Measurements from ENCODE around the gene SPTBN5.
A peak's percentile ranks its signal among the peaks of the same experiment; 100 is the strongest.

Gene SPTBN5

GRCh38 chr15:41885321-41885720 is 8.5 kb downstream of the SPTBN5 start:
- H3K4me1 ChIP-seq (ENCODE audit: control insufficient read depth, insufficient read depth, low read length): peaks cover 5% of the 10 kb centered on the region
- no peaks in the 10 kb centered on the region for H3K9me3 ChIP-seq (ENCODE audit: control insufficient read depth, low read length)
- H3K27ac ChIP-seq (ENCODE audit: insufficient read depth, low read depth, low read length, poor library complexity, severe bottlenecking): no peak overlapping the region
- H3K4me3 ChIP-seq (ENCODE audit: insufficient read depth, low read depth, low read length): no peak overlapping the region
- peaks cover 33% of the 10 kb centered on the region for H3K27me3 ChIP-seq (ENCODE audit: control insufficient read depth, insufficient read depth, low read length, poor library complexity, severe bottlenecking)
- no peaks in the 10 kb centered on the region for H3K36me3 ChIP-seq (ENCODE audit: control insufficient read depth, insufficient read depth, low read length)

GRCh38 chr15:41884458-41884857 is 9.4 kb downstream of the SPTBN5 start:
- H3K4me1 ChIP-seq (ENCODE audit: control insufficient read depth, insufficient read depth, low read length): peaks cover 5% of the 10 kb centered on the region
- H3K9me3 ChIP-seq (ENCODE audit: control insufficient read depth, low read length): no peaks in the 10 kb centered on the region
- peaks cover 41% of the 10 kb centered on the region for H3K27me3 ChIP-seq (ENCODE audit: control insufficient read depth, insufficient read depth, low read length, poor library complexity, severe bottlenecking)
- WGBS, 2 experiments: 85% methylated on average over 7 of the region's 7 CpGs
- H3K4me3 ChIP-seq (ENCODE audit: insufficient read depth, low read depth, low read length): no peak overlapping the region
- H3K36me3 ChIP-seq (ENCODE audit: control insufficient read depth, insufficient read depth, low read length): no peaks in the 10 kb centered on the region
- H3K27ac ChIP-seq (ENCODE audit: insufficient read depth, low read depth, low read length, poor library complexity, severe bottlenecking): no peak overlapping the region

GRCh38 chr15:41883484-41883825 is 10.4 kb downstream of the SPTBN5 start:
- 89 to 96% methylated on average over 2 of the region's 2 CpGs for WGBS, 2 experiments
- Histone ChIP-seq H3K36me3 (ENCODE audit: control insufficient read depth, insufficient read depth, low read length) (no peaks in the 10 kb centered on the region), H3K4me1 (ENCODE audit: control insufficient read depth, insufficient read depth, low read length) (peaks cover 5% of the 10 kb centered on the region), H3K27me3 (ENCODE audit: control insufficient read depth, insufficient read depth, low read length, poor library complexity, severe bottlenecking) (peaks cover 41% of the 10 kb centered on the region), H3K4me3 (ENCODE audit: insufficient read depth, low read depth, low read length) (no peak overlapping the region), H3K9me3 (ENCODE audit: control insufficient read depth, low read length) (no peaks in the 10 kb centered on the region), H3K27ac (ENCODE audit: insufficient read depth, low read depth, low read length, poor library complexity, severe bottlenecking) (no peak overlapping the region)

GRCh38 chr15:41882689-41883483 is 11.0 kb downstream of the SPTBN5 start:
- 60 to 61% methylated on average over 14 of the region's 14 CpGs for WGBS, 2 experiments
- Histone ChIP-seq H3K27ac (ENCODE audit: insufficient read depth, low read depth, low read length, poor library complexity, severe bottlenecking) (no peak overlapping the region), H3K36me3 (ENCODE audit: control insufficient read depth, insufficient read depth, low read length) (no peaks in the 10 kb centered on the region), H3K4me1 (ENCODE audit: control insufficient read depth, insufficient read depth, low read length) (peaks cover 5% of the 10 kb centered on the region), H3K4me3 (ENCODE audit: insufficient read depth, low read depth, low read length) (peak overlapping the region; percentile 22), H3K9me3 (ENCODE audit: control insufficient read depth, low read length) (no peaks in the 10 kb centered on the region), H3K27me3 (ENCODE audit: control insufficient read depth, insufficient read depth, low read length, poor library complexity, severe bottlenecking) (peaks cover 41% of the 10 kb centered on the region)

GRCh38 chr15:41881920-41882688 is 11.7 kb downstream of the SPTBN5 start:
- Histone ChIP-seq H3K9me3 (ENCODE audit: control insufficient read depth, low read length) (no peaks in the 10 kb centered on the region), H3K4me3 (ENCODE audit: insufficient read depth, low read depth, low read length) (peak overlapping the region; percentile 22), H3K4me1 (ENCODE audit: control insufficient read depth, insufficient read depth, low read length) (no peaks in the 10 kb centered on the region), H3K36me3 (ENCODE audit: control insufficient read depth, insufficient read depth, low read length) (no peaks in the 10 kb centered on the region), H3K27me3 (ENCODE audit: control insufficient read depth, insufficient read depth, low read length, poor library complexity, severe bottlenecking) (peaks cover 41% of the 10 kb centered on the region), H3K27ac (ENCODE audit: insufficient read depth, low read depth, low read length, poor library complexity, severe bottlenecking) (no peak overlapping the region)
- 4% methylated on average over 72 to 79 of the region's 81 CpGs for WGBS, 2 experiments

- no peaks in the 10 kb centered on the region for H3K4me1 ChIP-seq (ENCODE audit: control insufficient read depth, insufficient read depth, low read length)
- no peaks in the 10 kb centered on the region for H3K9me3 ChIP-seq (ENCODE audit: control insufficient read depth, low read length)
- no peaks in the 10 kb centered on the region for H3K36me3 ChIP-seq (ENCODE audit: control insufficient read depth, insufficient read depth, low read length)
- H3K27ac ChIP-seq (ENCODE audit: insufficient read depth, low read depth, low read length, poor library complexity, severe bottlenecking): no peak overlapping the region
- H3K27me3 ChIP-seq (ENCODE audit: control insufficient read depth, insufficient read depth, low read length, poor library complexity, severe bottlenecking): peaks cover 41% of the 10 kb centered on the region
- H3K4me3 ChIP-seq (ENCODE audit: insufficient read depth, low read depth, low read length): no peak overlapping the region
- WGBS, 2 experiments: 45 to 46% methylated on average over 10 of the region's 10 CpGs
Observed at GRCh38 chr15:41881550-41881919, 12.3 kb downstream of the SPTBN5 start.

- 88% methylated on average over 8 of the region's 8 CpGs for whole genome bisulfite sequencing, 2 experiments
- no peaks in the 10 kb centered on the region for H3K9me3 ChIP-seq (ENCODE audit: control insufficient read depth, low read length)
- peaks cover 41% of the 10 kb centered on the region for H3K27me3 ChIP-seq (ENCODE audit: control insufficient read depth, insufficient read depth, low read length, poor library complexity, severe bottlenecking)
- H3K27ac ChIP-seq (ENCODE audit: insufficient read depth, low read depth, low read length, poor library complexity, severe bottlenecking): no peak overlapping the region
- no peaks in the 10 kb centered on the region for H3K36me3 ChIP-seq (ENCODE audit: control insufficient read depth, insufficient read depth, low read length)
- H3K4me3 ChIP-seq (ENCODE audit: insufficient read depth, low read depth, low read length): no peak overlapping the region
- no peaks in the 10 kb centered on the region for H3K4me1 ChIP-seq (ENCODE audit: control insufficient read depth, insufficient read depth, low read length)
Observed at GRCh38 chr15:41881086-41881485, 12.8 kb downstream of the SPTBN5 start.

- Histone ChIP-seq H3K4me3 (ENCODE audit: insufficient read depth, low read depth, low read length) (no peak overlapping the region), H3K27ac (ENCODE audit: insufficient read depth, low read depth, low read length, poor library complexity, severe bottlenecking) (no peak overlapping the region), H3K9me3 (ENCODE audit: control insufficient read depth, low read length) (no peaks in the 10 kb centered on the region), H3K27me3 (ENCODE audit: control insufficient read depth, insufficient read depth, low read length, poor library complexity, severe bottlenecking) (peaks cover 41% of the 10 kb centered on the region), H3K4me1 (ENCODE audit: control insufficient read depth, insufficient read depth, low read length) (no peaks in the 10 kb centered on the region), H3K36me3 (ENCODE audit: control insufficient read depth, insufficient read depth, low read length) (no peaks in the 10 kb centered on the region)
- WGBS, 2 experiments: 88 to 92% methylated on average over 10 of the region's 10 CpGs
Observed at GRCh38 chr15:41880156-41880877, 13.5 kb downstream of the SPTBN5 start.

- Histone ChIP-seq H3K4me3 (ENCODE audit: insufficient read depth, low read depth, low read length) (no peak overlapping the region), H3K27ac (ENCODE audit: insufficient read depth, low read depth, low read length, poor library complexity, severe bottlenecking) (no peak overlapping the region), H3K4me1 (ENCODE audit: control insufficient read depth, insufficient read depth, low read length) (no peaks in the 10 kb centered on the region), H3K9me3 (ENCODE audit: control insufficient read depth, low read length) (no peaks in the 10 kb centered on the region), H3K27me3 (ENCODE audit: control insufficient read depth, insufficient read depth, low read length, poor library complexity, severe bottlenecking) (peaks cover 41% of the 10 kb centered on the region), H3K36me3 (ENCODE audit: control insufficient read depth, insufficient read depth, low read length) (no peaks in the 10 kb centered on the region)
- WGBS, 2 experiments: 90 to 91% methylated on average over 10 of the region's 10 CpGs
Observed at GRCh38 chr15:41879321-41879845, 14.5 kb downstream of the SPTBN5 start.

- H3K36me3 ChIP-seq (ENCODE audit: control insufficient read depth, insufficient read depth, low read length): no peaks in the 10 kb centered on the region
- no peaks in the 10 kb centered on the region for H3K4me1 ChIP-seq (ENCODE audit: control insufficient read depth, insufficient read depth, low read length)
- WGBS, 2 experiments: 94 to 95% methylated on average over 10 of the region's 10 CpGs
- H3K9me3 ChIP-seq (ENCODE audit: control insufficient read depth, low read length): no peaks in the 10 kb centered on the region
- H3K27ac ChIP-seq (ENCODE audit: insufficient read depth, low read depth, low read length, poor library complexity, severe bottlenecking): no peak overlapping the region
- peaks cover 38% of the 10 kb centered on the region for H3K27me3 ChIP-seq (ENCODE audit: control insufficient read depth, insufficient read depth, low read length, poor library complexity, severe bottlenecking)
- H3K4me3 ChIP-seq (ENCODE audit: insufficient read depth, low read depth, low read length): no peak overlapping the region
Observed at GRCh38 chr15:41878355-41878699, 15.5 kb downstream of the SPTBN5 start.

Data from ectodermal cell (in vitro differentiated cells).